PC-9 (cell line): ENCODE data around the gene NPW.

Experiments used
- EZH2 ChIP-seq: fragments of 200-600 bp; sonication (generic); IDR thresholded peaks from 2 replicates; pipeline ENCODE4 v1.8.0; 2017; ENCODE audit warnings: antibody characterized with exemption, low read depth
- TF ChIP-seq, protein P1 (sequence below): fragments of 200-600 bp; sonication (generic); conservative IDR thresholded peaks from 2 replicates; pipeline ENCODE4 v1.6.1; 2017; ENCODE audit warnings: mixed run types, antibody characterized with exemption, mild to moderate bottlenecking, moderate library complexity

GRCh38 chr16:1972490-1972877 is 47.1 kb upstream of the NPW start:
- TF ChIP-seq EZH2, result no peak
- TF ChIP-seq, protein P1, sequence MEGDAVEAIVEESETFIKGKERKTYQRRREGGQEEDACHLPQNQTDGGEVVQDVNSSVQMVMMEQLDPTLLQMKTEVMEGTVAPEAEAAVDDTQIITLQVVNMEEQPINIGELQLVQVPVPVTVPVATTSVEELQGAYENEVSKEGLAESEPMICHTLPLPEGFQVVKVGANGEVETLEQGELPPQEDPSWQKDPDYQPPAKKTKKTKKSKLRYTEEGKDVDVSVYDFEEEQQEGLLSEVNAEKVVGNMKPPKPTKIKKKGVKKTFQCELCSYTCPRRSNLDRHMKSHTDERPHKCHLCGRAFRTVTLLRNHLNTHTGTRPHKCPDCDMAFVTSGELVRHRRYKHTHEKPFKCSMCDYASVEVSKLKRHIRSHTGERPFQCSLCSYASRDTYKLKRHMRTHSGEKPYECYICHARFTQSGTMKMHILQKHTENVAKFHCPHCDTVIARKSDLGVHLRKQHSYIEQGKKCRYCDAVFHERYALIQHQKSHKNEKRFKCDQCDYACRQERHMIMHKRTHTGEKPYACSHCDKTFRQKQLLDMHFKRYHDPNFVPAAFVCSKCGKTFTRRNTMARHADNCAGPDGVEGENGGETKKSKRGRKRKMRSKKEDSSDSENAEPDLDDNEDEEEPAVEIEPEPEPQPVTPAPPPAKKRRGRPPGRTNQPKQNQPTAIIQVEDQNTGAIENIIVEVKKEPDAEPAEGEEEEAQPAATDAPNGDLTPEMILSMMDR, result no peak
